Endothelial cell of umbilical vein (primary cell): ENCODE results near the gene CNIH2. TPM values are rescaled to one million over a fixed set of nuclear protein-coding genes. Genes with fewer than 3 reads are reported as not detected.
A peak's percentile ranks its signal among the peaks of the same experiment; 100 is the strongest.

Experiments
- BruUV-seq: library from RNA; stranded (reverse); fragments of 400-500 nt; replicated peaks from 2 replicates; lab custom pipeline; 2021; lab: Mats Ljungman, UMichigan
- CTCF ChIA-PET: fragments of 300-600, 350-600 bp; sonication (Branson Sonifier 250); formaldehyde crosslinking; loops from one replicate; lab custom pipeline; 2021; ENCODE audit warnings: antibody characterized with exemption, inconsistent platforms; lab: Charles Lee
- POLR2A ChIA-PET: fragments of 300-600, 350-600 bp; sonication (Branson Sonifier 250); formaldehyde crosslinking; loops from one replicate; lab custom pipeline; 2021; ENCODE audit warnings: antibody characterized with exemption, inconsistent platforms; lab: Charles Lee
- DNase-seq: peaks from one replicate; pipeline ENCODE4 v3.0.0-alpha.2; 2011; ENCODE audit warnings: low read depth, low spot score
- FAIRE-seq: peaks from 2 replicates; lab custom pipeline; 2011; peaks lifted over from hg19 to GRCh38; lab: Jason Lieb, UNC
- H2AFZ ChIP-seq: 2 replicates; pipeline ENCODE4 v1.6.0; 2012; ENCODE audit warnings: low read depth, low read length, control low read depth, inconsistent platforms
- H3K27ac ChIP-seq: 2 replicates; pipeline ENCODE4 v1.5.1; 2011; ENCODE audit warnings: low read depth, mild to moderate bottlenecking, control low read depth, low read length, moderate library complexity; ENCODE audit not compliant: insufficient read depth
- H3K27me3 ChIP-seq, 2 experiments: 2 replicates each; pipeline versions ENCODE4 v1.6.0 to v1.6.1; 2011; ENCODE audit warnings: low read length in 2 of 2, mixed read lengths in 1 of 2; ENCODE audit not compliant: control insufficient read depth in 2 of 2, insufficient read depth in 2 of 2
- H3K36me3 ChIP-seq, 2 experiments: 2 replicates in 1 of 2; 3 replicates in 1 of 2; pipeline ENCODE4 v1.5.1; 2011; ENCODE audit warnings: low read length in 2 of 2, mild to moderate bottlenecking in 1 of 2, moderate library complexity in 1 of 2; ENCODE audit not compliant: control insufficient read depth in 2 of 2, insufficient read depth in 2 of 2; ENCODE audit errors: extremely low read depth in 1 of 2
- H3K4me1 ChIP-seq: 3 replicates; pipeline ENCODE4 v1.5.1; 2011; ENCODE audit warnings: mild to moderate bottlenecking, low read length; ENCODE audit not compliant: control insufficient read depth, insufficient read depth; ENCODE audit errors: extremely low read depth
- H3K4me2 ChIP-seq: 2 replicates; pipeline ENCODE4 v1.6.1; 2011; ENCODE audit warnings: low read length, control low read depth, mixed read lengths; ENCODE audit not compliant: insufficient read depth
- H3K4me3 ChIP-seq, 3 experiments: fragments of 200-600 bp in 1 of 3; sonication (generic), shearing (Covaris generic) in 1 of 3; replicated peaks in 1 of 3; 2 replicates each; pipeline ENCODE4 v1.5.1; 2011 to 2016; ENCODE audit warnings: control low read depth in 3 of 3, low read length in 3 of 3, mild to moderate bottlenecking in 2 of 3, inconsistent platforms in 1 of 3, low read depth in 1 of 3, moderate library complexity in 1 of 3; ENCODE audit not compliant: insufficient read depth in 1 of 3
- H3K79me2 ChIP-seq: 2 replicates; pipeline ENCODE4 v1.6.0; 2012; ENCODE audit warnings: low read length, inconsistent platforms; ENCODE audit not compliant: control insufficient read depth, insufficient read depth
- H3K9ac ChIP-seq: replicated peaks from 2 replicates; pipeline ENCODE3; 2011; ENCODE audit warnings: low read length, control low read depth; ENCODE audit not compliant: insufficient read depth; ENCODE audit errors: extremely low read depth
- H3K9me1 ChIP-seq: replicated peaks from 3 replicates; pipeline ENCODE4 v1.6.0; 2011; ENCODE audit warnings: mild to moderate bottlenecking, low read length; ENCODE audit not compliant: control insufficient read depth, insufficient read depth; ENCODE audit errors: extremely low read depth
- H3K9me3 ChIP-seq: replicated peaks from 2 replicates; pipeline ENCODE4 v1.5.1; 2012; ENCODE audit warnings: low read length, inconsistent platforms; ENCODE audit not compliant: control insufficient read depth, insufficient read depth
- H4K20me1 ChIP-seq: replicated peaks from 2 replicates; pipeline ENCODE3; 2011; ENCODE audit warnings: mild to moderate bottlenecking, low read length; ENCODE audit not compliant: control insufficient read depth, insufficient read depth; ENCODE audit errors: extremely low read depth
- EZH2 ChIP-seq: IDR thresholded peaks from 2 replicates; pipeline ENCODE4 v1.6.1; 2012; ENCODE audit warnings: borderline replicate concordance, low read depth, mild to moderate bottlenecking, moderate library complexity, low read length, inconsistent platforms; ENCODE audit not compliant: severe bottlenecking
- FOS ChIP-seq: IDR thresholded peaks from 2 replicates; pipeline ENCODE4 v1.6.1; 2011; ENCODE audit warnings: mild to moderate bottlenecking, low read length, moderate library complexity, borderline replicate concordance; ENCODE audit not compliant: insufficient read depth
- GATA2 ChIP-seq: IDR thresholded peaks from 2 replicates; pipeline ENCODE4 v1.7.0; 2011; ENCODE audit warnings: low read depth, mild to moderate bottlenecking, moderate library complexity, mixed read lengths, low read length; ENCODE audit not compliant: insufficient read length, insufficient read depth
- JUN ChIP-seq: IDR thresholded peaks from 2 replicates; pipeline ENCODE4 v1.6.1; 2011; ENCODE audit warnings: borderline replicate concordance, low read depth; ENCODE audit not compliant: insufficient read length, insufficient read depth
- MYC ChIP-seq: IDR thresholded peaks from one replicate; pipeline ENCODE4 v1.6.1; 2011; ENCODE audit warnings: mild to moderate bottlenecking, low read depth, low read length
- POLR2A ChIP-seq: IDR thresholded peaks from 2 replicates; pipeline ENCODE4 v1.6.1; 2012; ENCODE audit warnings: low read depth, mild to moderate bottlenecking, control low read depth, low read length
- POLR2AphosphoS5 ChIP-seq: IDR thresholded peaks from 2 replicates; pipeline ENCODE4 v1.6.1; 2012; ENCODE audit warnings: low read depth, mild to moderate bottlenecking, control low read depth, low read length, moderate library complexity; ENCODE audit not compliant: insufficient read depth
- dilution Hi-C: fragments of 300-500 bp; cut with MboI; formaldehyde crosslinking; loops from one replicate; pipeline ENCODE4 v1.15.0; 2019; ENCODE audit warnings: low sequenced_read_pairs; ENCODE audit not compliant: extremely low pct_ligation_motif_present
- intact Hi-C: fragments of 100-400 bp; cut with micrococcal nuclease; formaldehyde crosslinking; loops from one replicate; pipeline ENCODE4 v1.10.0; 2022
- polyA plus RNA-seq, 4 experiments: library from polyadenylated mRNA; depleted of rRNA in 3 of 4; stranded (reverse) in 3 of 4; unstranded in 1 of 4; fragments of >200 nt; gene quantifications; 2 replicates each; pipeline versions ENCODE4 v1.2.1 to v1.2.3, GENCODE V29; 2011 to 2012; ENCODE audit warnings: missing spikeins in 1 of 4
- total RNA-seq: library from RNA; stranded (reverse); gene quantifications from 2 replicates; pipeline ENCODE4 v1.2.3, GENCODE V29; 2021
- TF ChIP-seq, protein P1 (sequence below), 2 donors: IDR thresholded peaks; 1 replicate in 1 of 2; 2 replicates in 1 of 2; pipeline ENCODE4 v1.5.1; 2011; ENCODE audit warnings: low read length in 2 of 2, mild to moderate bottlenecking in 2 of 2, moderate library complexity in 2 of 2, control low read depth in 1 of 2, inconsistent platforms in 1 of 2, low read depth in 1 of 2; ENCODE audit not compliant: insufficient read depth in 1 of 2; ENCODE audit errors: extremely low read depth in 1 of 2
- TF ChIP-seq, protein P2 (sequence below): IDR thresholded peaks from 2 replicates; pipeline ENCODE4 v1.6.1; 2011; ENCODE audit not compliant: insufficient read depth, insufficient read length

The CNIH2 gene
- total and polyA plus RNA-seq, 2 donors (not counting 3 experiments of a cell fraction or from before 2014, with no cell fraction given): 0.46 to 1.2 TPM

GRCh38 chr11:66243782-66244535 is 34.0 kb upstream of the CNIH2 start:
- no peak overlapping the region for H3K4me2 ChIP-seq
- dilution Hi-C loops: no loop called here
- H3K36me3 ChIP-seq: peaks cover 0 to 32% of the 10 kb centered on the region in 2 experiments
- no peak overlapping the region for H3K9ac ChIP-seq
- no peaks in the 10 kb centered on the region for H3K9me3 ChIP-seq
- CTCF ChIA-PET: no interaction called here
- no peaks in the 10 kb centered on the region for H3K4me1 ChIP-seq
- POLR2A ChIA-PET: no interaction called here
- TF ChIP-seq POLR2A: no peak
- TF ChIP-seq, protein P1, sequence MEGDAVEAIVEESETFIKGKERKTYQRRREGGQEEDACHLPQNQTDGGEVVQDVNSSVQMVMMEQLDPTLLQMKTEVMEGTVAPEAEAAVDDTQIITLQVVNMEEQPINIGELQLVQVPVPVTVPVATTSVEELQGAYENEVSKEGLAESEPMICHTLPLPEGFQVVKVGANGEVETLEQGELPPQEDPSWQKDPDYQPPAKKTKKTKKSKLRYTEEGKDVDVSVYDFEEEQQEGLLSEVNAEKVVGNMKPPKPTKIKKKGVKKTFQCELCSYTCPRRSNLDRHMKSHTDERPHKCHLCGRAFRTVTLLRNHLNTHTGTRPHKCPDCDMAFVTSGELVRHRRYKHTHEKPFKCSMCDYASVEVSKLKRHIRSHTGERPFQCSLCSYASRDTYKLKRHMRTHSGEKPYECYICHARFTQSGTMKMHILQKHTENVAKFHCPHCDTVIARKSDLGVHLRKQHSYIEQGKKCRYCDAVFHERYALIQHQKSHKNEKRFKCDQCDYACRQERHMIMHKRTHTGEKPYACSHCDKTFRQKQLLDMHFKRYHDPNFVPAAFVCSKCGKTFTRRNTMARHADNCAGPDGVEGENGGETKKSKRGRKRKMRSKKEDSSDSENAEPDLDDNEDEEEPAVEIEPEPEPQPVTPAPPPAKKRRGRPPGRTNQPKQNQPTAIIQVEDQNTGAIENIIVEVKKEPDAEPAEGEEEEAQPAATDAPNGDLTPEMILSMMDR (IDR thresholded peaks at IDR 0.05; ENCODE audit: extremely low read depth in 1 of 2, insufficient read depth in 1 of 2, low read depth in 1 of 2, low read length in 2 of 2): no peak
- no peak for TF ChIP-seq MYC
- no peak for TF ChIP-seq POLR2AphosphoS5
- no peak for TF ChIP-seq JUN
- no peak for TF ChIP-seq GATA2
- TF ChIP-seq, protein P2, sequence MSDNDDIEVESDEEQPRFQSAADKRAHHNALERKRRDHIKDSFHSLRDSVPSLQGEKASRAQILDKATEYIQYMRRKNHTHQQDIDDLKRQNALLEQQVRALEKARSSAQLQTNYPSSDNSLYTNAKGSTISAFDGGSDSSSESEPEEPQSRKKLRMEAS: no peak
- no peak for TF ChIP-seq FOS
- TF ChIP-seq EZH2: no peak
- no peaks in the 10 kb centered on the region for H3K27me3 ChIP-seq
- H2AFZ ChIP-seq: no peak overlapping the region
- no peaks in the 10 kb centered on the region for H4K20me1 ChIP-seq
- DNase-seq: no peak
- no peaks in the 10 kb centered on the region for H3K79me2 ChIP-seq
- FAIRE-seq: no peak
- intact Hi-C loops: no loop called here
- BruUV-seq: TSS peak; percentile 71
- no peaks in the 10 kb centered on the region for H3K9me1 ChIP-seq
- H3K27ac ChIP-seq: no peak overlapping the region
- no peak overlapping the region for H3K4me3 ChIP-seq
